SK-N-MC (cell line): ENCODE measurements around the gene WDFY3.

Experiments
- EZH2 ChIP-seq: fragments of 200-600 bp; sonication (generic); IDR thresholded peaks from one replicate; pipeline ENCODE4 v1.6.1; 2017; ENCODE audit warnings: antibody characterized with exemption
- FOXP2 ChIP-seq: optimal IDR thresholded peaks from 2 replicates; pipeline ENCODE3; 2011; ENCODE audit warnings: mild to moderate bottlenecking, moderate library complexity; ENCODE audit not compliant: insufficient read depth; ENCODE audit errors: extremely low read length, control extremely low read depth
- POLR2AphosphoS5 ChIP-seq: IDR thresholded peaks from 2 replicates; pipeline ENCODE4 v1.6.1; 2012; ENCODE audit warnings: mild to moderate bottlenecking, low read depth, low read length, borderline replicate concordance

- TF ChIP-seq EZH2 (no peak), POLR2AphosphoS5 (no peak), FOXP2 (no peak)
These were observed 227.9 kb downstream of the WDFY3 start for GRCh38 chr4:84738622-84739021.
